H9 (cell line): ENCODE results near the gene CDK2. TPM values are rescaled to one million over a fixed set of nuclear protein-coding genes. Genes with fewer than 3 reads are reported as not detected.

Source experiments
- DNase-seq: peaks from one replicate; pipeline ENCODE4 v3.0.0-alpha.2; 2017
- H2AFZ ChIP-seq: one replicate; pipeline ENCODE4 v1.6.1; 2013; ENCODE audit warnings: mild to moderate bottlenecking, low read length, control low read depth, moderate library complexity
- H2AK5ac ChIP-seq: 2 replicates; pipeline ENCODE4 v1.6.1; 2013; ENCODE audit warnings: low read length, control low read depth, mixed read lengths; ENCODE audit not compliant: insufficient read length
- H2BK120ac ChIP-seq: one replicate; pipeline ENCODE4 v1.6.1; 2013; ENCODE audit warnings: low read depth, mild to moderate bottlenecking, low read length, control low read depth, inconsistent platforms; ENCODE audit not compliant: poor library complexity, severe bottlenecking
- H2BK12ac ChIP-seq: 2 replicates; pipeline ENCODE4 v1.6.1; 2013; ENCODE audit warnings: low read length, control low read depth, mixed read lengths, low read depth; ENCODE audit not compliant: insufficient read length
- H2BK15ac ChIP-seq: 2 replicates; pipeline ENCODE4 v1.6.1; 2013; ENCODE audit warnings: low read depth, low read length, control low read depth
- H2BK20ac ChIP-seq: one replicate; pipeline ENCODE4 v1.6.1; 2013; ENCODE audit warnings: low read depth, mild to moderate bottlenecking, low read length, control low read depth, inconsistent platforms; ENCODE audit not compliant: poor library complexity, severe bottlenecking
- H2BK5ac ChIP-seq: 2 replicates; pipeline ENCODE4 v1.6.1; 2013; ENCODE audit warnings: low read length, control low read depth, mixed read lengths; ENCODE audit not compliant: insufficient read length
- H3K14ac ChIP-seq: 2 replicates; pipeline ENCODE4 v1.6.1; 2013; ENCODE audit warnings: low read length, control low read depth; ENCODE audit not compliant: insufficient read depth
- H3K18ac ChIP-seq: 2 replicates; pipeline ENCODE4 v1.6.1; 2013; ENCODE audit warnings: low read depth, mild to moderate bottlenecking, mixed read lengths, low read length, control low read depth; ENCODE audit not compliant: insufficient read length
- H3K23ac ChIP-seq: 2 replicates; pipeline ENCODE4 v1.6.1; 2013; ENCODE audit warnings: low read length, control low read depth, mixed read lengths, low read depth; ENCODE audit not compliant: insufficient read length
- H3K23me2 ChIP-seq: 2 replicates; pipeline ENCODE4 v1.6.1; 2013; ENCODE audit warnings: low read depth, mild to moderate bottlenecking, mixed read lengths, low read length, control low read depth; ENCODE audit not compliant: insufficient read length, poor library complexity, severe bottlenecking
- H3K27ac ChIP-seq: 2 replicates; pipeline ENCODE4 v1.5.1; 2013; ENCODE audit warnings: low read length, control low read depth, mixed read lengths, low read depth; ENCODE audit not compliant: insufficient read length
- H3K27me3 ChIP-seq: 2 replicates; pipeline ENCODE4 v1.6.1; 2013; ENCODE audit warnings: low read length, control low read depth, inconsistent platforms; ENCODE audit not compliant: insufficient read depth
- H3K4ac ChIP-seq: 2 replicates; pipeline ENCODE4 v1.6.1; 2013; ENCODE audit warnings: low read depth, mild to moderate bottlenecking, control low read depth, inconsistent platforms, low read length, moderate library complexity
- H3K4me1 ChIP-seq: 2 replicates; pipeline ENCODE4 v1.6.1; 2013; ENCODE audit warnings: low read length, control low read depth, inconsistent platforms; ENCODE audit not compliant: insufficient read depth
- H3K4me2 ChIP-seq: 2 replicates; pipeline ENCODE4 v1.6.1; 2013; ENCODE audit warnings: low read length, control low read depth, mixed read lengths; ENCODE audit not compliant: insufficient read length, insufficient read depth
- H3K56ac ChIP-seq: 2 replicates; pipeline ENCODE4 v1.6.1; 2013; ENCODE audit warnings: low read depth, mild to moderate bottlenecking, mixed read lengths, low read length, control low read depth; ENCODE audit not compliant: insufficient read length
- H3K79me1 ChIP-seq: 2 replicates; pipeline ENCODE4 v1.6.1; 2013; ENCODE audit warnings: low read depth, mild to moderate bottlenecking, moderate library complexity, low read length, control low read depth, inconsistent platforms; ENCODE audit not compliant: insufficient read depth, poor library complexity, severe bottlenecking
- H3K79me2 ChIP-seq: 2 replicates; pipeline ENCODE4 v1.6.1; 2013; ENCODE audit warnings: low read length, control low read depth, inconsistent platforms; ENCODE audit not compliant: insufficient read depth
- H3K9ac ChIP-seq: 2 replicates; pipeline ENCODE4 v1.6.1; 2013; ENCODE audit warnings: low read length, control low read depth, mixed read lengths; ENCODE audit not compliant: insufficient read length; ENCODE audit errors: extremely low read depth
- H3K9me3 ChIP-seq: one replicate; pipeline ENCODE4 v1.6.1; 2013; ENCODE audit warnings: low read depth, low read length, inconsistent platforms; ENCODE audit not compliant: control insufficient read depth
- H3T11ph ChIP-seq: one replicate; pipeline ENCODE4 v1.6.1; 2013; ENCODE audit warnings: mild to moderate bottlenecking, low read length, control low read depth, inconsistent platforms
- H4K20me1 ChIP-seq: one replicate; pipeline ENCODE4 v1.6.1; 2013; ENCODE audit not compliant: control insufficient read depth, insufficient read length, insufficient read depth
- H4K5ac ChIP-seq: 2 replicates; pipeline ENCODE4 v1.6.1; 2013; ENCODE audit warnings: low read depth, mild to moderate bottlenecking, mixed read lengths, low read length, control low read depth; ENCODE audit not compliant: insufficient read length
- H4K8ac ChIP-seq: replicated peaks from 2 replicates; pipeline ENCODE4 v1.6.1; 2013; ENCODE audit warnings: low read length, control low read depth, mixed read lengths, low read depth; ENCODE audit not compliant: insufficient read length
- H4K91ac ChIP-seq: 2 replicates; pipeline ENCODE4 v1.6.1; 2013; ENCODE audit warnings: low read depth, mild to moderate bottlenecking, moderate library complexity, mixed read lengths, low read length, control low read depth; ENCODE audit not compliant: insufficient read length
- H3K27ac Mint-ChIP-seq, 3 experiments: 2 replicates in 2 of 3; 3 replicates in 1 of 3; pipeline ENCODE4 v1.8.0; 2020 to 2021; ENCODE audit warnings: mixed read lengths in 3 of 3, mild to moderate bottlenecking in 1 of 3, moderate library complexity in 1 of 3
- H3K27me3 Mint-ChIP-seq: 2 replicates; pipeline ENCODE4 v1.8.0; 2021; ENCODE audit warnings: low read depth, mild to moderate bottlenecking, moderate library complexity, mixed read lengths
- H3K36me3 Mint-ChIP-seq, 3 experiments: 2 replicates in 2 of 3; 3 replicates in 1 of 3; pipeline ENCODE4 v1.8.0; 2020 to 2021; ENCODE audit warnings: low read depth in 3 of 3, mixed read lengths in 3 of 3; ENCODE audit not compliant: insufficient read depth in 1 of 3
- H3K4me1 Mint-ChIP-seq, 2 experiments: 2 replicates each; pipeline ENCODE4 v1.8.0; 2020; ENCODE audit warnings: mixed read lengths in 2 of 2
- H3K4me3 Mint-ChIP-seq, 2 experiments: 2 replicates in 1 of 2; 3 replicates in 1 of 2; pipeline ENCODE4 v1.8.0; 2020 to 2021; ENCODE audit warnings: mild to moderate bottlenecking in 2 of 2, mixed read lengths in 2 of 2, moderate library complexity in 1 of 2
- H3K9me3 Mint-ChIP-seq, 2 experiments: 2 replicates in 1 of 2; 3 replicates in 1 of 2; pipeline ENCODE4 v1.8.0; 2020; ENCODE audit warnings: mild to moderate bottlenecking in 2 of 2, mixed read lengths in 2 of 2, moderate library complexity in 1 of 2
- CTCF ChIP-seq: fragments of 200-600 bp; sonication (generic); conservative IDR thresholded peaks from 3 replicates; pipeline ENCODE4 v1.8.0; 2021; ENCODE audit warnings: antibody characterized with exemption, mild to moderate bottlenecking
- WGBS: extraction: QIAGEN DNeasy Blood & Tissue Kit; methylation state at CpG from one replicate; pipeline ENCODE4 v1.1.7; 2013; ENCODE audit warnings: missing lambda C conversion rate, low lambda C conversion rate, mixed read lengths; ENCODE audit not compliant: insufficient read length; ENCODE audit errors: extremely low coverage; 5-methylcytosine and 5-hydroxymethylcytosine counted together
- total RNA-seq: library from RNA; stranded (reverse); gene quantifications from 2 replicates; pipeline ENCODE4 v1.2.1, GENCODE V29; 2021

The CDK2 gene
- total RNA-seq, 1 experiment from 2014 or later, result 60.8 TPM

DNA sequence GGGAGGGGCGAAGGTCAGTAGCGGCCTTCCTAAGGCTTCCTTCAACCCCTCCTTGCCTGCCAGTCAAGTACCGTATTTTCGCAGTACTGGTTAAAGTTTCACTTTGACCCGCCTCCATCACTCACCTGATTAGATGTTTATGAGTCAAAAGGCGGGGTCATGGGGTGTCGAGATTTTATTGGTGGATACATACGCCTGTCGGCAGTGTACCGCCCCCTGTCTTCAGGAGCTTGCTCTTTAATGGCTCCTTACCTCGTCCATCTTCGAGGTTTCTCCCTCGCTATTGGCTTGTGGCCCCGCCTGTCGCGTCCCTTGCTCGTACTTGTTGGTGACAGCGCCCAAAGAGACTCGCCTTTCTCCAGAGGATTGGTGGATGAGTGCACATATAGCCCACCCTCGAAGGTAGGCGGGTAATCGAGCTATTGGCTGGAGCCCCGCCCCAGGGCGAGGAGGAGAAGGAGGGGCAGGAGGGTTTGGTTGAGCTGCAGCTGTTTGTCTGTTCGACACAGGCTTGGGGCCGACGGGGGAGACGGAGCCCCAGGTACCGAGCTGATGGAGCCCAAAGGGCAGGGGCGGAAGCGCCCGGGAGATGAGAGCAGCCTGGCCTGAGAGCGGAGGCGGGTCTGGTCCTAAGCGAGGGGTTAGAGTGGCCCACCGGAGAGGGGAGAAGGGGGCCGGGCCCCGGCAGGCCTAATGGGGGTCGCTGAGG, 7.1 kb downstream of the CDK2 start, which contains the start of gene RAB5B:
Gene RAB5B (plus strand): TSS at position 480 of the 709 bp plus-strand sequence. CDS start 12,883 bp downstream, outside the sequence.
- Histone ChIP-seq H2BK12ac (no peak within 1 kb of the TSS), H3K9ac (peak within 1 kb of the TSS; percentile 76), H4K5ac (no peak within 1 kb of the TSS), H4K20me1 (no peaks in the 10 kb centered on the region), H3K14ac (0 out of 2 replicates have a peak within 1 kb of the TSS, but pooled peaks have one; percentile 43), H4K8ac (no peak within 1 kb of the TSS), H3T11ph (no peak within 1 kb of the TSS), H3K4ac (no peak within 1 kb of the TSS), H2BK20ac (no peak within 1 kb of the TSS), H2AFZ (no peak within 1 kb of the TSS), H3K18ac (no peak within 1 kb of the TSS), H2AK5ac (no peak within 1 kb of the TSS), H3K79me2 (peaks cover 14% of the 10 kb centered on the region; the same call in 1 of the 2 replicates), H3K56ac (no peak within 1 kb of the TSS), H3K23me2 (peaks cover 6% of the 10 kb centered on the region), H3K4me2 (peak within 1 kb of the TSS; percentile 71), H3K79me1 (peaks cover 3% of the 10 kb centered on the region), H2BK120ac (no peak within 1 kb of the TSS), H3K9me3 (no peaks in the 10 kb centered on the region), H2BK15ac (no peak within 1 kb of the TSS), H3K23ac (no peak within 1 kb of the TSS), H3K27ac (peak within 1 kb of the TSS; percentile 5), H4K91ac (no peak within 1 kb of the TSS), H3K4me1 (no peaks in the 10 kb centered on the region; the same call in 1 of the 2 replicates), H2BK5ac (no peak within 1 kb of the TSS), H3K27me3 (no peaks in the 10 kb centered on the region)
- Mint-ChIP-seq H3K36me3 (peaks cover 15 to 49% (median 45%) of the 10 kb centered on the region in 3 experiments; a peak in 6 of 7 replicates), H3K9me3 (no peaks in the 10 kb centered on the region), H3K4me3 (no peak within 1 kb of the TSS), H3K4me1 (peaks cover 6 to 8% of the 10 kb centered on the region in 2 experiments; a peak in 2 of 4 replicates), H3K27me3 (no peaks in the 10 kb centered on the region), H3K27ac (no peak within 1 kb of the TSS)
- peak; percentile 100 for DNase-seq
- no peak for TF ChIP-seq CTCF
- no CpG with 5 or more reads among the region's 39 CpGs for WGBS
